IMR-90 (cell line): ENCODE results near the gene MIR17HG.

ENCODE experiments used
- CEBPB ChIP-seq: IDR thresholded peaks from 2 replicates; pipeline ENCODE4 v1.6.1; 2012; ENCODE audit warnings: low read depth, low read length, improper control_type of control experiment
- CTCF ChIP-seq: conservative IDR thresholded peaks from 2 replicates; pipeline ENCODE4 v1.5.1; 2012; ENCODE audit warnings: mild to moderate bottlenecking, low read depth, low read length, improper control_type of control experiment
- FOS ChIP-seq: fragments of 150-350 bp; IDR thresholded peaks from 2 replicates; pipeline ENCODE4 v1.6.1; 2016; ENCODE audit warnings: low read depth, low read length
- MAFK ChIP-seq: IDR thresholded peaks from 2 replicates; pipeline ENCODE4 v1.6.1; 2012; ENCODE audit warnings: low read depth, low read length, improper control_type of control experiment
- MXI1 ChIP-seq: IDR thresholded peaks from 2 replicates; pipeline ENCODE4 v1.6.1; 2012; ENCODE audit warnings: low read depth, mild to moderate bottlenecking, low read length, moderate library complexity, borderline replicate concordance
- POLR2A ChIP-seq: IDR thresholded peaks from 2 replicates; pipeline ENCODE4 v1.6.1; 2012; ENCODE audit warnings: mild to moderate bottlenecking, low read depth, low read length
- USF2 ChIP-seq: fragments of 150-350 bp; IDR thresholded peaks from 2 replicates; pipeline ENCODE4 v1.6.1; 2017; ENCODE audit warnings: mild to moderate bottlenecking, antibody characterized with exemption, low read length, low read depth

GRCh38 chr13:91303031-91303430 lies 44.5 kb upstream of the MIR17HG start:
- TF ChIP-seq POLR2A (no peak), CTCF (no peak), USF2 (no peak), MAFK (no peak), CEBPB (no peak), MXI1 (no peak), FOS (no peak)
